LNCaP clone FGC (cell line): ENCODE results near the gene TNS1.

Experiments
- DNase-seq: peaks from one replicate; pipeline ENCODE4 v3.0.0-alpha.2; 2011; ENCODE audit warnings: low read depth
- H3K4me3 ChIP-seq: 2 replicates; pipeline ENCODE4 v1.5.1; 2011; ENCODE audit warnings: mild to moderate bottlenecking, low read depth, low read length, control low read depth
- TF ChIP-seq, protein P1 (sequence below): IDR thresholded peaks from 2 replicates; pipeline ENCODE4 v1.5.1; 2012; ENCODE audit warnings: mild to moderate bottlenecking; ENCODE audit not compliant: control insufficient read depth, insufficient read depth; ENCODE audit errors: extremely low read depth

The TNS1 gene

GRCh38 chr2:217845301-217845700 is 157.5 kb downstream of the TNS1 start:
- no peak for DNase-seq
- H3K4me3 ChIP-seq = no peak overlapping the region
- TF ChIP-seq, protein P1, sequence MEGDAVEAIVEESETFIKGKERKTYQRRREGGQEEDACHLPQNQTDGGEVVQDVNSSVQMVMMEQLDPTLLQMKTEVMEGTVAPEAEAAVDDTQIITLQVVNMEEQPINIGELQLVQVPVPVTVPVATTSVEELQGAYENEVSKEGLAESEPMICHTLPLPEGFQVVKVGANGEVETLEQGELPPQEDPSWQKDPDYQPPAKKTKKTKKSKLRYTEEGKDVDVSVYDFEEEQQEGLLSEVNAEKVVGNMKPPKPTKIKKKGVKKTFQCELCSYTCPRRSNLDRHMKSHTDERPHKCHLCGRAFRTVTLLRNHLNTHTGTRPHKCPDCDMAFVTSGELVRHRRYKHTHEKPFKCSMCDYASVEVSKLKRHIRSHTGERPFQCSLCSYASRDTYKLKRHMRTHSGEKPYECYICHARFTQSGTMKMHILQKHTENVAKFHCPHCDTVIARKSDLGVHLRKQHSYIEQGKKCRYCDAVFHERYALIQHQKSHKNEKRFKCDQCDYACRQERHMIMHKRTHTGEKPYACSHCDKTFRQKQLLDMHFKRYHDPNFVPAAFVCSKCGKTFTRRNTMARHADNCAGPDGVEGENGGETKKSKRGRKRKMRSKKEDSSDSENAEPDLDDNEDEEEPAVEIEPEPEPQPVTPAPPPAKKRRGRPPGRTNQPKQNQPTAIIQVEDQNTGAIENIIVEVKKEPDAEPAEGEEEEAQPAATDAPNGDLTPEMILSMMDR = no peak

DNA sequence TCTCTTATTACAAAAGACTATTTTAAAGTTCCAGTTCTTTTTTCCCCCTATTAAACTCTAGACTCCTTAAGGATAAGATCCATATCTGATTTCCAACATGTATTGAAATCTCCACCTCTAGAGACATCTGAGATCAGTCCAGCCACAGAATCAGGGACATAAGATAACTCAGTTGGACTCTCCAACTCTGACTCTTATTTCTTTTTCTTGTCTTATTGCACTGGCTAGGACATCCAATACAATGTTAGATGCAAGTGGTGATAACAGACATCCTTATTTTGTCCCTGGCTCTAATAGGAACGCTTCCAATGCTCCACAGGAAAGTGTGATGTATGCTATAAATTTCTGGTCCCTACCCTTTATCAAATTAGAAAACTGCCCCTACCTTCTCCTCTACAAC is 158.1 kb downstream of the TNS1 start:
- DNase-seq = no peak
- no peak overlapping the region for H3K4me3 ChIP-seq
- TF ChIP-seq, protein P1 = no peak

- H3K4me3 ChIP-seq = no peak overlapping the region
- DNase-seq = no peak
- TF ChIP-seq, protein P1 = no peak
These were observed 159.5 kb downstream of the TNS1 start for GRCh38 chr2:217843324-217843723.

DNA sequence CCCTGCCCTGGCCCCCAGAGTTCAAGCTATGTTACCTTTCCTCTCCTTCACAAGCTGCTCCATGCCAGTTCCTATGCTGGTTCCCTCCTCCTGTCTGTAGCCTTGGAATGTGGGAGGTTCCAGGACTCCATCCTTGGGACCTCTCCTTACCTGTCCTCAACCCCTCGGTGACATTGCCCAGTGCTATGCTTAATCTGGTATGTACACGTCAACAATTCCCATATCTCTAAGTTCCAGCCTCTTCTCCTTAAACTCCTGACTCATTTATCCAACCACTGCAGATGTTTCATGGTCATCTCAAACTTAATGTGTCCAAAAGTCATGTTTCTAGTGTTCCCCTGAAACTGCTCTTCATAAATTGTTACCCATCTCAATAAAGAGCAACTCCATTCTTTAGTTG is 160.8 kb downstream of the TNS1 start:
- DNase-seq = no peak
- H3K4me3 ChIP-seq = no peak overlapping the region
- TF ChIP-seq, protein P1 = no peak

- DNase-seq = no peak
- H3K4me3 ChIP-seq = no peak overlapping the region
- TF ChIP-seq, protein P1 = no peak
These were observed 162.3 kb downstream of the TNS1 start for GRCh38 chr2:217840522-217840921.

DNA sequence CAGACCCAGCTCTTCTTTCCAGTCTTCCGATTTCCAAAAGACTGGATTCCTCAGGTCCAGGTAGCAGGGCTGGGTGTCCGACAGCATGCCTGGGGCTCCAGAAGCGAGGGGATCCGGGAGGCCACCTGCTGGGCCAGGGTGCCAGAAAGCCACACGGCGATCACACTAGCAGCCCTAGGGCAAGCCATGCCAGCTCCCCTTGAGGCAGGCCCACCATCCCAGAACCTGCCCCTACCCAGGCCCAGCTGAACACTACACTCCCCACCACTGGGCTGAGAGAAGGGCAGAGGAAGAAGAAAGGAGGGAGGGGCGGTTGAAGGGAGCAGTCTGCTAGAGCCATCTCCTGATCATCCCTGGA is 163.1 kb downstream of the TNS1 start:
- TF ChIP-seq, protein P1 = no peak
- DNase-seq = no peak
- no peak overlapping the region for H3K4me3 ChIP-seq

GRCh38 chr2:217839073-217839749 is 163.6 kb downstream of the TNS1 start:
- no peak for DNase-seq
- no peak overlapping the region for H3K4me3 ChIP-seq
- TF ChIP-seq, protein P1 = no peak
